Astrocyte (in vitro differentiated cells and primary cell): ENCODE measurements around the gene KIF2A. TPM values are rescaled to one million over a fixed set of nuclear protein-coding genes. Genes with fewer than 3 reads are reported as not detected.

Experiments used
- DNase-seq: peaks from one replicate; pipeline ENCODE4 v3.0.0-alpha.2; 2010; ENCODE audit warnings: low read depth
- FAIRE-seq: peaks from 2 replicates; lab custom pipeline; 2011; peaks lifted over from hg19 to GRCh38; lab: Jason Lieb, UNC
- H2AFZ ChIP-seq: 2 replicates; pipeline ENCODE4 v1.6.0; 2012; ENCODE audit warnings: low read depth, low read length, inconsistent platforms
- H3K27ac ChIP-seq: 2 replicates; pipeline ENCODE4 v1.5.1; 2011; ENCODE audit warnings: low read depth, low read length, inconsistent platforms
- H3K27me3 ChIP-seq: 2 replicates; pipeline ENCODE4 v1.6.0; 2011; ENCODE audit warnings: low read length, inconsistent platforms; ENCODE audit not compliant: insufficient read depth
- H3K36me3 ChIP-seq: 2 replicates; pipeline ENCODE4 v1.5.1; 2011; ENCODE audit warnings: low read length, inconsistent platforms; ENCODE audit not compliant: insufficient read depth
- H3K4me1 ChIP-seq: 2 replicates; pipeline ENCODE4 v1.5.1; 2011; ENCODE audit warnings: low read length, inconsistent platforms; ENCODE audit not compliant: insufficient read depth
- H3K4me2 ChIP-seq: 2 replicates; pipeline ENCODE4 v1.6.0; 2012; ENCODE audit warnings: low read length, inconsistent platforms
- H3K4me3 ChIP-seq: 2 replicates; pipeline ENCODE4 v1.5.1; 2011; ENCODE audit warnings: low read depth, mild to moderate bottlenecking, low read length, inconsistent platforms; ENCODE audit not compliant: insufficient read depth
- H3K79me2 ChIP-seq: 2 replicates; pipeline ENCODE4 v1.6.0; 2012; ENCODE audit warnings: mild to moderate bottlenecking, low read length, inconsistent platforms; ENCODE audit not compliant: insufficient read depth
- H3K9ac ChIP-seq: 2 replicates; pipeline ENCODE4 v1.6.0; 2012; ENCODE audit warnings: mild to moderate bottlenecking, low read length, inconsistent platforms
- H3K9me3 ChIP-seq: 2 replicates; pipeline ENCODE4 v1.5.1; 2012; ENCODE audit warnings: low read depth, mild to moderate bottlenecking, low read length, inconsistent platforms; ENCODE audit not compliant: insufficient read depth
- H4K20me1 ChIP-seq: 2 replicates; pipeline ENCODE4 v1.6.0; 2012; ENCODE audit warnings: low read length, inconsistent platforms; ENCODE audit not compliant: insufficient read depth
- H3K27ac Mint-ChIP-seq: one replicate; pipeline ENCODE4 v1.8.0; 2021; ENCODE audit warnings: mild to moderate bottlenecking, mixed read lengths; ENCODE audit not compliant: unreplicated experiment
- H3K27me3 Mint-ChIP-seq: one replicate; pipeline ENCODE4 v1.8.0; 2021; ENCODE audit warnings: low read depth, mixed read lengths; ENCODE audit not compliant: unreplicated experiment
- H3K36me3 Mint-ChIP-seq: one replicate; pipeline ENCODE4 v1.8.0; 2021; ENCODE audit warnings: low read depth, mixed read lengths; ENCODE audit not compliant: unreplicated experiment
- H3K4me1 Mint-ChIP-seq: one replicate; pipeline ENCODE4 v1.8.0; 2021; ENCODE audit warnings: low read depth, mixed read lengths; ENCODE audit not compliant: unreplicated experiment
- H3K4me3 Mint-ChIP-seq: one replicate; pipeline ENCODE4 v1.8.0; 2021; ENCODE audit warnings: mild to moderate bottlenecking, moderate library complexity, mixed read lengths; ENCODE audit not compliant: unreplicated experiment
- H3K9me3 Mint-ChIP-seq: one replicate; pipeline ENCODE4 v1.8.0; 2021; ENCODE audit warnings: mild to moderate bottlenecking, mixed read lengths; ENCODE audit not compliant: unreplicated experiment
- EZH2 ChIP-seq: IDR thresholded peaks from 2 replicates; pipeline ENCODE4 v1.6.1; 2012; ENCODE audit warnings: mild to moderate bottlenecking, low read length, inconsistent platforms; ENCODE audit not compliant: insufficient read depth
- total RNA-seq: library from RNA; stranded (reverse); gene quantifications from 2 replicates; pipeline ENCODE4 v1.2.1, GENCODE V29; 2021
- TF ChIP-seq, protein P1 (sequence below): IDR thresholded peaks from 2 replicates; pipeline ENCODE4 v1.5.1; 2011; ENCODE audit warnings: low read depth, mild to moderate bottlenecking, inconsistent platforms, low read length, moderate library complexity; ENCODE audit not compliant: insufficient read depth

Gene KIF2A
- total RNA-seq, 1 donor from 2014 or later, result 79.1 TPM

DNA sequence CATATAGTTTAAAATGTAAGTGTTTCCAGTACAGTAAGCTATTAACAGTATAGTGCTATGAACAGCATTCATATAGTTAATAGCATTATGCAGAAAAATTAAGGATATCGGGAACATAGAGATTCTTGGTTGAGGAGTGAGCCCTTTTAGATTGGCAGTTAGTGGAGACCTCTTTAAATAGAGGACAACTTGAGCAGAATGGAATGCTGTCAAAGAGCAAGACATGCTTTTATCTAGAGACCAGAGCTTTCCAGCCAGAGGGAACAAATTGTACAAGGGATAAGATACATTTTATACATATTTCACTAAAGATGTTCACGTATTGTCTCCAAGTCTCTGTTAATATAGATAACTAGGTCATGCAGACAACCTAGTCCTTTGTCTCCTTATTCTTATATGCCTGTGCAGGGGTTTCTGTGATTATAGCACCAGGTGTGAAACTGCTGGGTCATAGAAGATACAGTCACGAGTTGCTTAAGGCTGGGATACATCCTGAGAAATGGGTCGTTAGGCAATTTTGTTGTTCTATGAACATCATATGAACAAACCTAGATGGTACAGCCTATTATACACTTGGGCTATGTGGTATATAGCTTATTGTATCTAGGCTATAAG, 112.6 kb downstream of the KIF2A start:
- Histone ChIP-seq H3K9ac (no peak overlapping the region), H3K27ac (no peak overlapping the region), H3K27me3 (no peaks in the 10 kb centered on the region), H3K4me3 (no peak overlapping the region), H3K4me1 (peaks cover 3% of the 10 kb centered on the region), H3K9me3 (no peaks in the 10 kb centered on the region), H3K36me3 (no peaks in the 10 kb centered on the region), H3K4me2 (no peak overlapping the region), H2AFZ (no peak overlapping the region), H3K79me2 (peaks cover 94% of the 10 kb centered on the region), H4K20me1 (peaks cover 33% of the 10 kb centered on the region)
- FAIRE-seq (no peak), DNase-seq (no peak)
- no peak overlapping the region for H3K4me3 Mint-ChIP-seq
- H3K9me3 Mint-ChIP-seq, result no peaks in the 10 kb centered on the region
- H3K27me3 Mint-ChIP-seq, result no peaks in the 10 kb centered on the region
- H3K4me1 Mint-ChIP-seq, result peaks cover 4% of the 10 kb centered on the region
- no peaks in the 10 kb centered on the region for H3K36me3 Mint-ChIP-seq
- no peak overlapping the region for H3K27ac Mint-ChIP-seq
- TF ChIP-seq, protein P1, sequence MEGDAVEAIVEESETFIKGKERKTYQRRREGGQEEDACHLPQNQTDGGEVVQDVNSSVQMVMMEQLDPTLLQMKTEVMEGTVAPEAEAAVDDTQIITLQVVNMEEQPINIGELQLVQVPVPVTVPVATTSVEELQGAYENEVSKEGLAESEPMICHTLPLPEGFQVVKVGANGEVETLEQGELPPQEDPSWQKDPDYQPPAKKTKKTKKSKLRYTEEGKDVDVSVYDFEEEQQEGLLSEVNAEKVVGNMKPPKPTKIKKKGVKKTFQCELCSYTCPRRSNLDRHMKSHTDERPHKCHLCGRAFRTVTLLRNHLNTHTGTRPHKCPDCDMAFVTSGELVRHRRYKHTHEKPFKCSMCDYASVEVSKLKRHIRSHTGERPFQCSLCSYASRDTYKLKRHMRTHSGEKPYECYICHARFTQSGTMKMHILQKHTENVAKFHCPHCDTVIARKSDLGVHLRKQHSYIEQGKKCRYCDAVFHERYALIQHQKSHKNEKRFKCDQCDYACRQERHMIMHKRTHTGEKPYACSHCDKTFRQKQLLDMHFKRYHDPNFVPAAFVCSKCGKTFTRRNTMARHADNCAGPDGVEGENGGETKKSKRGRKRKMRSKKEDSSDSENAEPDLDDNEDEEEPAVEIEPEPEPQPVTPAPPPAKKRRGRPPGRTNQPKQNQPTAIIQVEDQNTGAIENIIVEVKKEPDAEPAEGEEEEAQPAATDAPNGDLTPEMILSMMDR, result no peak
- TF ChIP-seq EZH2, result no peak

- TF ChIP-seq, protein P1, result no peak
- TF ChIP-seq EZH2, result no peak
- Histone ChIP-seq H3K27ac (no peak overlapping the region), H3K9me3 (no peaks in the 10 kb centered on the region), H3K36me3 (no peaks in the 10 kb centered on the region), H3K4me2 (no peak overlapping the region), H3K4me1 (no peaks in the 10 kb centered on the region), H2AFZ (no peak overlapping the region), H4K20me1 (peaks cover 28% of the 10 kb centered on the region), H3K79me2 (peaks cover 87% of the 10 kb centered on the region), H3K27me3 (no peaks in the 10 kb centered on the region), H3K4me3 (no peak overlapping the region), H3K9ac (no peak overlapping the region)
- Mint-ChIP-seq H3K9me3 (no peaks in the 10 kb centered on the region), H3K27ac (no peak overlapping the region), H3K36me3 (no peaks in the 10 kb centered on the region), H3K4me3 (no peak overlapping the region), H3K4me1 (no peaks in the 10 kb centered on the region), H3K27me3 (no peaks in the 10 kb centered on the region)
- FAIRE-seq (no peak), DNase-seq (no peak)
Measured at GRCh38 chr5:62419609-62420008, 113.6 kb downstream of the KIF2A start.

DNA sequence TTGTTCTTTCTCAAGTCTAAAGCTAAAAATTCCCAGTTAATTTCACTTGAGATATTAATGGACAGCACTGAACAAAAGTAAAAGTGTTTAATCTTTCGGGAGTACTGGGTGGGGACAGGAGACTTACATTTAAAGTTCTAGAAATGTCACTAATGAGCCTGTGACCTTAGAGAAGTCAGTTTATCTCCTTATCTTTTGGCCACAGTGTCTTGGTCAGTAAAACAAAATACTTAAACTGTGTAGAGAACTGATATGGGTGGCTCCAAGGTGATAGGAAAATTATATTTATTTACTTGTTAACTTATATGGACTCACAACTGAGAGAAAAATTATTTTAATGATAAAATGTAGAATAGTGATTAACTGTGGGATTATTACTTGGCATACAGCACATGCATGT, 115.4 kb downstream of the KIF2A start:
- Histone ChIP-seq H3K4me2 (no peak overlapping the region), H3K27me3 (no peaks in the 10 kb centered on the region), H3K36me3 (no peaks in the 10 kb centered on the region), H3K79me2 (peaks cover 85% of the 10 kb centered on the region), H3K4me3 (no peak overlapping the region), H4K20me1 (peaks cover 37% of the 10 kb centered on the region), H3K9ac (no peak overlapping the region), H3K4me1 (no peaks in the 10 kb centered on the region), H3K27ac (no peak overlapping the region), H2AFZ (no peak overlapping the region), H3K9me3 (no peaks in the 10 kb centered on the region)
- Mint-ChIP-seq H3K36me3 (no peaks in the 10 kb centered on the region), H3K9me3 (no peaks in the 10 kb centered on the region), H3K27ac (no peak overlapping the region), H3K4me1 (no peaks in the 10 kb centered on the region), H3K4me3 (no peak overlapping the region), H3K27me3 (no peaks in the 10 kb centered on the region)
- TF ChIP-seq EZH2, result no peak
- TF ChIP-seq, protein P1, result no peak
- no peak for FAIRE-seq
- DNase-seq, result no peak
